NCI-H1417 treated with DMSO at 0.1 percent for 48 hours (cell line): ENCODE measurements around the gene KCNIP3.

Experiments used
- DNase-seq: peaks from one replicate; lab custom pipeline; 2025; lab: John Stamatoyannopoulos, UW

KCNIP3 gene

GRCh38 chr2:95328358-95329125, 31.4 kb downstream of the KCNIP3 start:
- no peak for DNase-seq

- DNase-seq: no peak
Observed at GRCh38 chr2:95329401-95329800, 32.3 kb downstream of the KCNIP3 start.

- DNase-seq: no peak
Observed at GRCh38 chr2:95329891-95330793, 33.0 kb downstream of the KCNIP3 start.

GRCh38 chr2:95330794-95331338, 33.7 kb downstream of the KCNIP3 start:
- DNase-seq: no peak

- no peak for DNase-seq
Observed at GRCh38 chr2:95331606-95332005, 34.5 kb downstream of the KCNIP3 start.

DNA sequence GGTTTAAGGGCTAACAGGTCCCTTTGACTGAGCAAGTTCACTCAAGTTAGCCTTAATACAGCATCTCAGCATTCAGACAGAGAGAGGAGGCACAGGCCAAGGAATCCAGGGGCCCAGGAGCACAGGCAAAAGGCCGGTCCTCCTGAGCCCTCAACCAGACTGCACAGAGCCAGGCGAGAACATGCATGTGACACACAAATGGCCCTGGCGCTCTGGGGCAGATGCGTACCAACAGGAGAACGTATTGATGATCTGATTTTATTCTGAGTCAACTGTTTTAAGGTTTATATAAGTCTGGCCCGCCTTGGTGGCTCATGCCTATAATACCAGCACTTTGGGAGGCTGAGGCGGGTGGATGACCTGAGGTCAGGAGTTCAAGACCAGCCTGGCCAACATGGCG, 34.9 kb downstream of the KCNIP3 start:
- no peak for DNase-seq

GRCh38 chr2:95333056-95333455, 35.9 kb downstream of the KCNIP3 start:
- DNase-seq: no peak

DNA sequence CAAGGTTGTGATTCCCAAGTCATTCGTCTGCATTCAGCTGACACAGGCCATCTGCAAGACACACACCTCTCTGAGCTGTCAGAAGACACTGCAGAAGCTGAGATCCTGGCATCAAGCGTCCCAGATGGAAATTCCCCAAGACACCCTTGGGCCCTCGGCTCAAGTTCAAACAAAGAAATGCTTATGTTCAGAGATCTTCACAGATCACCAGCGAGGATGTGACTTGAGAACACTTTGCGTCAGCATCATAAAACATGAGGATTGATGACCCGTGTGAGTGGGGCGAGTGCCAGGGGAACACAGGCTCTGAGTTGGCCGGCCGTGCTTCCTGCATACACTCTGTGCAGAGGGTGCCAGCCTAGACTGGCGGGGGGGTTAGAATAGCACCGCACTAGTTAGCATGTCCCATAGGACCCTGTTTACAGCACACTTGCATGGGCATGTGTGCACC, 36.8 kb downstream of the KCNIP3 start:
- DNase-seq: no peak

- no peak for DNase-seq
Observed at GRCh38 chr2:95334916-95335641, 37.9 kb downstream of the KCNIP3 start.

- no peak for DNase-seq
Observed at GRCh38 chr2:95336406-95336805, 39.3 kb downstream of the KCNIP3 start.

- no peak for DNase-seq
Observed at GRCh38 chr2:95337829-95338228, 40.7 kb downstream of the KCNIP3 start.

DNA sequence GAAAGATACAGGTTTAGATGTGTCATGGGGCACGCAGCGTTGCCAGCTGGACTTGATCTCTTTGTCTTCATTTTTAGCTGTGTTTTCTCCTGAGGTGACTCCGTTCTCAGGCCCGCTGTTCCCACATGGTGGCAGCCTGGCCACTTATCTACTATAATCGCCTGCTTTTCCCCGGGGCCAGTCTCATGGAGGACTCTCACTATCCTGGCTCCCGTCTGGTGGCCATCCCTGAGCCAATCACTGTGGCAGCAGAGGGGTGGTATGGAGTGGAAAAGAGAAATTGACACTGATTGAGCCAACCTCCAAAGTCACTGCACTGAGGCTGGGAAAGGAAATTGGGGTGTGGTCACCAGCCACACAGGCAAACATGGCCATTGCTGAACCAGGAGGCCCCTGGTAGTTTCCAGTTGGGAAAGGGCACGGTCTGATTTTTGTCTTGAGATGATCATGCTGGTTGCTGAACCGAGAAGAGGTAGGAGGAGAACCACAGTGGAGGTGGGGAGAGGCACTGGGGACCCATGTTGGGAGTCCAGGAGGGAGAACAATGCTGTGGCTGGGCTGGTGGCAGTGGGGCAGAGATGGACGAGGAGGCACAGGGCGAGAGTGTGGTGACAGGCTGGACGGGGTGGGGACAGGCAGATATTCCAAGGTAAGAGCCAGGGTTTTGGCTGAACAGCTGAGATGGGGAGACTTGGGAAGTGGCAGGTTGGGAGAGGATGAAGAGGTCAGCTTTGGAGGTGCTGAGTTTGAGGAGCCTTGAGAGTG, 45.6 kb downstream of the KCNIP3 start:
- DNase-seq: no peak

DNA sequence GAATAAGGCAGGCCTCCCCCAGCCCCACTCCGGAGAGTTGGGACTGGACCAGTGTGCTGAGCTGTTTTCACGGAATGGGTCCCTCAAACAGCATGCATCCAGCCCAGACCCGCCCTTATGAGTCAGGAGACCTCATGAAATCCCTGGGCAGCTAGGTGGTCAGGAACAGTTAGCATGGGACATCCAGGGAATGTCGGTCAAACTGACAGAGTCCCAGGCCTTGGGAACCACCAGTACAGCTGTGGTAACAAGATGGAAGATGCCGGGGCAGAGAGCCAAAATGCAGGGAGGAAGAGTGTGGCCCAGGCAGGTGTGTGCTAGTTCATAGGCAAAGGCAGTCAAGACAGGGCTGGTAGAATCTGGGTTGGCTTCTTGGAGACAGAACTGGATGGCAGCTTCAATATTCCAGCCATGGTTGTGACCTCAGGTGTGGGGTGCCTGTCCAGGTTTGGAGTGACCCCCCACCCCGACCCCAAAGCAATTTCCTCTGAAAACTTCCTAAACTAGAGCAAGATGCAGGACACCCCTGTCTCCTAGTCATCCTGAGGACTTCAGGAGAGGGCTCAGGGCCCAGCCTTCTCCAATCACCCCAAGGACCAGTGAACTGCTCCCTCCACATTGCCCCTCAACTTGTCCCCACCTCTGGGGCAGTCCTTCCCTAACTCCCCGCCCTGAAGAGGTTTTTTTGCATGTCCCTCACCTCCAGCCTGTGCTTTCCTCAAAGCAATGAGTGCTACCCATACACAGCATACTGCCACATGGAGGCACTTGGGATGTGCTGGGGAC, 46.5 kb downstream of the KCNIP3 start:
- DNase-seq: no peak

- no peak for DNase-seq
Observed at GRCh38 chr2:95344215-95344583, 47.1 kb downstream of the KCNIP3 start.

- DNase-seq: no peak
Observed at GRCh38 chr2:95344656-95345055, 47.5 kb downstream of the KCNIP3 start.

DNA sequence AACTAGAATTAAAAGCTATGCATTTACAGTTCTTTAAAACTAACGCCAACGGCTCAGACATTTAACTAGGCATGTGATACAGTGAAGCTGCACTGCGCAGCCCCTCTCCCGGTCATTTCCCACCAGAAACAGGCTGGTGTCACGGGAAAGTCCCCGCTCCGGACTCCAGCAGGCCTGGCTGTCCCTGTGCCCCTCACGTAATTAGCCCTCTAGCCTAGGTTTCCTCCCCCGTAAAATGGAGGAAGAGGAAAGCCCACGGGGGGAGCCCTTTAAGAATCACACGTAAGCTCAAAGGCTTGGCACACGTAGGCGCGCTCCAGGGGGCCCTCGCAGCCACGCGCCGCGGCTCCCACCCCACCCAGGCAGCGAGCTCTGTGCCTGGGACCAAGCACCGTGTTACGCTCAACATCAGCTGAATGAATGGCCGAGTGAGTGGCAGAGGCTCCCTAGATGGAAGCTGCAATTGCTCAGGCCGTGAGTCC, 48.0 kb downstream of the KCNIP3 start:
- no peak for DNase-seq

DNA sequence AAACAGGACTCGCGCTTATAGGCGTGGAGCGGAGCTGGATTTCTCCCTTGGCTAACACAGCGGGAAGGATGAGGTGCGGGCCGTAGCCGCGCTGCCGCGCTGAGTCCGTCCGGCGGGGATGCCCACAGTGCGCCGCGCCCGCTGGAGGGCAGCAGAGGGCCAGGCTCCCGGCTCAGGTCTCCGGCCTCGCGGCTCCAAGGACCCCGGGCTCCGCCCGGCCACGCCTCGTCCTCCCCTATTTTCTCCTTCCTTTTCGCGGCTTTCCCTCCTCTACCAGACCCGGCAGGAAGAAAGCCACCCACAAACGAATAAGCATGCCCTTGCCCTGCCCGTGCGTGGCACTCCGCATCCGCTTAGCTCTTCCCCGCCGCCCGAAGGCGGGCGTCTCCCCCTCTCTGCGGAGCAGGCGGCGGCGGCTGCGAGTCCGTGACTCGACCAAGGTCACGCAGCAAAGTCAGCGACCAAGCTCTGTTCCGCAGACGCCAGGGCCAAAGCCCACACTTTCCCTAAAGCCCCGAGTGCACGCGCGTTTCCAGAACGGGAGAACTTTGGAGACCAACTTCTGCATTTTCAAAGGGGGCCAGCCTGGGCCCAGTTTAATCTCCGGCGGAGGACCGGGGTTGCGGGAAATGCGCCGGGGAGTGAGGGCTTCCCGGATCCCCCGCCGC, 48.5 kb downstream of the KCNIP3 start:
- DNase-seq: peak; percentile 3

DNA sequence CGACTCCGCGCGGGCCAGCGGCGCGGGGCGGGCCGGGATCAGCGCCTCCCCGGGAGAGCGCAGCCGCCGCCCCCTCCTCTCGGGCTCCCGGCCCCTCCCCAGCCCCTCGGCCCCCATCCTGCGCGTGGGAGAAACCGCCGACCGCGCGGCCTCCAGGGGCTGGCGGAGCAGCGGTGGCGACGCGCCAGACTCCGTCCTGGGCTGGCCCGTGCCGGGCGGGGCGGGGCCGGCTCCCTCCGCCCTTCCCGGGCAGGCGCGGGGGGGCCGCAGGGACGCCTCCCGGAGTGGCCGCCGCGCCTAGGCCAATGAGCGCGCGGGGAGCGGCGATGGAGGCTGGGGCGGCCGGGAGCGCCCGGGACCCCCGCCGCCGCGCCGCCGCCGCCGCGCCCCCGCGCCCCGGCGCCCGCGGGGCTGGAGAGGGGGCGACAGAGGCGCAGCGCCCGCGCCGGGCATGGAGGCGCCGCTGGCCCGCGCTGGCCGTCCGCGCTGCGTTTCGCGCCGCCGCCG, 49.1 kb downstream of the KCNIP3 start:
- no peak for DNase-seq
